NB4 (cell line): Measurements from ENCODE around the gene CLK1.

Experiments
- DNase-seq: peaks from one replicate; pipeline ENCODE4 v3.0.0; 2010; ENCODE audit warnings: low read depth
- H3K4me3 ChIP-seq: one replicate; pipeline ENCODE4 v1.5.1; 2011; ENCODE audit warnings: mild to moderate bottlenecking, low read depth, low read length, moderate library complexity
- MYC ChIP-seq: IDR thresholded peaks from 2 replicates; pipeline ENCODE4 v1.6.1; 2011; ENCODE audit warnings: low read depth, low read length
- POLR2A ChIP-seq: IDR thresholded peaks from 2 replicates; pipeline ENCODE4 v1.6.1; 2011; ENCODE audit warnings: mild to moderate bottlenecking; ENCODE audit not compliant: insufficient read length; ENCODE audit errors: extremely low read depth
- TF ChIP-seq, protein P1 (sequence below): IDR thresholded peaks from one replicate; pipeline ENCODE4 v1.5.1; 2012; ENCODE audit warnings: low read depth, low read length
- TF ChIP-seq, protein P2 (sequence below): IDR thresholded peaks from 2 replicates; pipeline ENCODE4 v1.6.1; 2011; ENCODE audit warnings: low read depth, low read length

The CLK1 gene

DNA sequence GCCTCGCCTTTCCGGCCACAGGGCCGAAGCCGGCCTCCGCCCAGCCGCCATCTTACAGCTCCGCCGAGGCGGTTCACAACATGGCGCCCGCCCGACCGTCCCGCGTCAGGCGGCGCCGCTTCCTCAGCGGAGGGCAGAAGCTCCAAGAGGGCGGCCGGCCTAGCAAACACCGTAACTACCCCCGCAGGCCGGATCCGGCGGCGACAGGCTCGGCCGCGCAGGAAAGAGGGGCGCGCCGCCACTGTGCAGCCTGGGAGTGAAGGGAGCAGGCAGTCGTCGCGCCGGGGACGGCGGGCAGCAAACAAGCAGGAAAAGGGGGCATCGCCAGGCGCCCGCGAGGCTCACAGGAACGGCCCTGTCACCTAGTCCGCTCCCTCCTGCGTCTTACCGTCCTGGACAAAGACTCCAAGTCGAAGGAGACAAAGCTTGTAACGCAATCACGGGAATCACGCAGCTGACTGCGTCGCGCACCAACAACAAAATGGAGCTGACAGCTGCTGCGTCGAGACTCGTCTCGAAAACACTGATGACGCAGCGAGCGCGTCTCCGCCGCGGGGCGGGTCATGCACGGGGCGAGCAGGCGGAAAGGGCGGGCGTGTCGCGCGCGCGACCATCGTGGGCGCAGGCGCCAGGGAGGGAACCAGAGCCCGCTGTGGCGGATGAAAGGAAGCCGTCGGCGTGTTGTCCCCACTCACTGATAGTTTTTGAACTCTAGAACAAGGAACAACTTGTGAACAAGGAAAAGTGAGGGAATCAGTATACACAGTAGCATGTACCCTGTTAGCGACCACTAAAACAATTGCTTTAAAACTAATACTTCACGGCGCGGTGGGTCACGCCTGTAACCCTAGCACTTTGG lies at the start of gene CLK1:
CLK1 (minus strand) TSS at position 483 of the 859 bp plus-strand sequence. CDS start 2,796 bp downstream, outside the sequence.
- peak; percentile 96 for DNase-seq
- H3K4me3 ChIP-seq: peak within 1 kb of the TSS; percentile 84
- TF ChIP-seq POLR2A (peak; percentile 98), MYC (peak; percentile 82)
- TF ChIP-seq, protein P1, sequence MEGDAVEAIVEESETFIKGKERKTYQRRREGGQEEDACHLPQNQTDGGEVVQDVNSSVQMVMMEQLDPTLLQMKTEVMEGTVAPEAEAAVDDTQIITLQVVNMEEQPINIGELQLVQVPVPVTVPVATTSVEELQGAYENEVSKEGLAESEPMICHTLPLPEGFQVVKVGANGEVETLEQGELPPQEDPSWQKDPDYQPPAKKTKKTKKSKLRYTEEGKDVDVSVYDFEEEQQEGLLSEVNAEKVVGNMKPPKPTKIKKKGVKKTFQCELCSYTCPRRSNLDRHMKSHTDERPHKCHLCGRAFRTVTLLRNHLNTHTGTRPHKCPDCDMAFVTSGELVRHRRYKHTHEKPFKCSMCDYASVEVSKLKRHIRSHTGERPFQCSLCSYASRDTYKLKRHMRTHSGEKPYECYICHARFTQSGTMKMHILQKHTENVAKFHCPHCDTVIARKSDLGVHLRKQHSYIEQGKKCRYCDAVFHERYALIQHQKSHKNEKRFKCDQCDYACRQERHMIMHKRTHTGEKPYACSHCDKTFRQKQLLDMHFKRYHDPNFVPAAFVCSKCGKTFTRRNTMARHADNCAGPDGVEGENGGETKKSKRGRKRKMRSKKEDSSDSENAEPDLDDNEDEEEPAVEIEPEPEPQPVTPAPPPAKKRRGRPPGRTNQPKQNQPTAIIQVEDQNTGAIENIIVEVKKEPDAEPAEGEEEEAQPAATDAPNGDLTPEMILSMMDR: no peak
- TF ChIP-seq, protein P2, sequence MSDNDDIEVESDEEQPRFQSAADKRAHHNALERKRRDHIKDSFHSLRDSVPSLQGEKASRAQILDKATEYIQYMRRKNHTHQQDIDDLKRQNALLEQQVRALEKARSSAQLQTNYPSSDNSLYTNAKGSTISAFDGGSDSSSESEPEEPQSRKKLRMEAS: peak; percentile 85

DNA sequence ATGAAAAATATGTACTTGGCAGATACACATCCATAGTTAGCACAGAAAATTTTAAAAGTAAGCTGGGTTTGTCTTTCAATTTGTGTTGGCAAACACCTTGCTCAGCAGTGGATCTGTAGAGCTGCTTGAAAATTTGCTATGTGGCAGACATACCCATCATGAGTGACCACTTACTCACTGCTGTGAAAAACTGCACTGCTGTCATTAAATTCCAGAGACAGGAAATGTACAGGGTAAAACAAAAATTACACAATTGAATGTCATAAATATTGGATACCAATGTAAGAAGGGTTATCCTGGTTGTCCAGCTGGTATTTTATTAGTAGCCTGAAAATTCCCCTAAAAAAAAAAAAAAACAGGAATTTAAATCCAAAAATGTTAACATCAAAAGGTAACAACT lies 49.2 kb upstream of the CLK1 start:
- H3K4me3 ChIP-seq: no peak overlapping the region
- TF ChIP-seq MYC: no peak
- TF ChIP-seq, protein P1: no peak
- no peak for DNase-seq

DNA sequence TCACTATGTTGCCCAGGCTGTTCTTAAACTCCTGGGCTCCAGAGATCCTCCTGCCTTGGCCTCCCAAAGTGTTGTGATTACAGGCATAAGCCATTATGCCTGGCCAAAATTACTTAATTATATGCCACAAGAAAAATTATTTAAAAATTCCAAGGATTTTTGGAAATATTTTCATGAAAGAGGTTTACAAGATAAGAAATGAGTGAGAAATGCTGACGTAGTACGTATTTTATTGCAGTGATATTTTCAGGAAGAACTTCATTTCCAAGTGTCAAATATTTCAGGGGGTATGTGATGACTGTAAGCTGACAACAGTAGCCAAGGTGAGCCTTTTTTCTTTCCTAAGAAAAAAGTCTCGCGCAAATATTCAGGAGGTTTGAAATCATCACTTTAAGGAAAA lies 45.5 kb upstream of the CLK1 start:
- TF ChIP-seq, protein P2: no peak
- TF ChIP-seq, protein P1: no peak
- TF ChIP-seq MYC: no peak
- no peak for TF ChIP-seq POLR2A
- no peak for DNase-seq
- H3K4me3 ChIP-seq: no peak overlapping the region

DNA sequence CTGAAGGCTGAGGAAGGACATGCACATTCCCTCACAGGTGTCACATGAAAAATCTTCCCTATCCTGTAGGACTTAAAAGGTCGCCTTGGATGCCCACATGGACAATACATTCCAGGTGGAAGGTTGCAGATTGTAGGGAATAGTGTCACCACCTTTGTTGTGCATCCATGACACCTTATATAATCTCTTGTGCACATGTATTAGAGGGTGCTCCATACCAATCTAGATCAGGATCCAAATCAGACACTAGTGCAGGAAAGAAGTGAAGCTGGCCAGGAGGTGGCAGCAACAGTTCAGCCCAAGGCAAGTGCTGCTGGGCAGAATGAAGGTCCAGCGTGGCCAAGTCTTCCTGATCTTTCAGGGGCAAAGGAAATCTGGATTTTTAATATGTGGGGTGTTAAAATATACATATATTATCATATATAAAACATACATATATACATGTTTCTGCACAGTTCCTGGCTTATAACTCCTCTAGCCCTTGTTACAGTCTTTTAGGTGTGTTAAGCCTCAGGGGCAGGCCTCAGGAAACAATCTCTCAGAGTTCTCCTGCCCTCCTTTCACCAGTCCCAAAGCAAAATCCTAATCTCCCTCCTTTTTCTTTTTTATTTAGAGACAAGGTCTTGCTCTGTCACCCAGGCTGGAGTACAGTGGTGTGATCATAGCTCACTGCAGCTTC lies 41.3 kb upstream of the CLK1 start:
- TF ChIP-seq, protein P2: 0 out of 2 replicates have a peak, but pooled peaks have one; percentile 17
- TF ChIP-seq MYC (no peak), POLR2A (no peak)
- TF ChIP-seq, protein P1: peak; percentile 91
- peak; percentile 82 for DNase-seq

DNA sequence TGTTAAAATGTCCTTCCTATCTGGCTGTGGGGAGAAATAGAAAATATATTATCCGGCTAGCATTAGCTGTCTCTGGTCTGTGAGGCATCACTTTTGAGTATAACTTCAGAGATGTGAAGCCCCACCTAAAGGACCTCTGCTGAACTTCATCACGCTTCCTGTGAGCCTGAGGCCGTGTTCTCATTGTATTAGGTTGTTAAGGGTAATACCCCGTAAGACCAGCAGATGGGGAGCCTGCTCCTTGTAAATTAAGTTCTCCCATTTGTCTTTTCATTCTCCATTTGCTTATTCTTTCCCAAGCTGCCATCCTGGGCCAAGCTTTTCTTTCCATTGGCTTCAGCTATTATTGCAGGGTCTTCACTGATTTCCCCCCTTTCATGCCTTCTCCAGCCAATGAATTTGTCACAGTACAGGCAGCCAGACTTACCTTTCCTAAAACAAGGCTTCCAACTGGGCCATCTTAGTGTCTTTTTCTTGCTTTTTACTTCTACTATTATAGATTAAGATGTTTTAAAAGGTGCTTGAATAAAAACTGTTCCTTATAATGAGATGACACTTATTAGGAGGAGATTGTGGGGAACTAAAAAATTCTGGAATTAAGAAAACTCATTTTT lies 37.1 kb upstream of the CLK1 start:
- no peak overlapping the region for H3K4me3 ChIP-seq
- peak; percentile 93 for DNase-seq
- TF ChIP-seq, protein P1: peak; percentile 82
- no peak for TF ChIP-seq POLR2A
- TF ChIP-seq, protein P2: peak; percentile 56; the same call in 1 of the 2 replicates

More for the DNA sequence above, 41.3 kb upstream of the CLK1 start:
- no peak overlapping the region for H3K4me3 ChIP-seq
